CD4-positive, alpha-beta T cell treated with Interleukin-2 at 100 ng/mL for 4 hours (primary cell): ENCODE results near the gene ZNF593OS.
A peak's percentile ranks its signal among the peaks of the same experiment; 100 is the strongest.

Experiments used
- DNase-seq: peaks from one replicate; pipeline ENCODE4 v3.0.0-alpha.2; 2020; ENCODE audit warnings: low spot score

ZNF593OS gene

GRCh38 chr1:26184086-26184485 is 12.5 kb upstream of the ZNF593OS start:
- no peak for DNase-seq

- DNase-seq = no peak
These were observed 10.7 kb upstream of the ZNF593OS start for GRCh38 chr1:26182383-26182696.

GRCh38 chr1:26181586-26182382 is 10.2 kb upstream of the ZNF593OS start:
- DNase-seq = no peak

- no peak for DNase-seq
These were observed 8.4 kb upstream of the ZNF593OS start for GRCh38 chr1:26180010-26180506.

- DNase-seq = no peak
These were observed 5.6 kb upstream of the ZNF593OS start, which contains the start of gene CNKSR1 for GRCh38 chr1:26177182-26177684. Gene CNKSR1 (plus strand): TSS chr1:26177491. CDS start chr1:26177548, 57 bp downstream.

- DNase-seq = no peak
These were observed 3.7 kb upstream of the ZNF593OS start for GRCh38 chr1:26175346-26175745.

- DNase-seq = no peak
These were observed 1.2 kb downstream of the ZNF593OS start for GRCh38 chr1:26170472-26170821.

- DNase-seq = peak; percentile 90
These were observed 1.8 kb downstream of the ZNF593OS start, which contains the start of gene ZNF593 for GRCh38 chr1:26169669-26170471. Gene ZNF593 (plus strand): TSS chr1:26169908. CDS start chr1:26169984, 76 bp downstream.

- no peak for DNase-seq
These were observed 2.5 kb downstream of the ZNF593OS start for GRCh38 chr1:26169198-26169554.

- DNase-seq = no peak
These were observed 3.0 kb downstream of the ZNF593OS start, which contains the start of gene C1orf232 for GRCh38 chr1:26168410-26169197. Gene C1orf232 (minus strand): TSS chr1:26168963. CDS start chr1:26168499, 464 bp downstream.

- DNase-seq = no peak
These were observed 4.8 kb downstream of the ZNF593OS start for GRCh38 chr1:26166719-26167281.

GRCh38 chr1:26164861-26165842 is 6.5 kb downstream of the ZNF593OS start:
- DNase-seq = no peak

- DNase-seq = peak; percentile 39
These were observed 7.4 kb downstream of the ZNF593OS start for GRCh38 chr1:26164036-26164860.

GRCh38 chr1:26163684-26164035 is 8.0 kb downstream of the ZNF593OS start:
- no peak for DNase-seq

GRCh38 chr1:26162220-26162709 is 9.4 kb downstream of the ZNF593OS start:
- DNase-seq = no peak

GRCh38 chr1:26161415-26162219 is 10.0 kb downstream of the ZNF593OS start:
- peak; percentile 13 for DNase-seq

GRCh38 chr1:26160527-26161414 is 10.9 kb downstream of the ZNF593OS start:
- DNase-seq = no peak

- no peak for DNase-seq
These were observed 11.9 kb downstream of the ZNF593OS start for GRCh38 chr1:26159743-26160039.
